Testis (tissue), 3 donors: ENCODE results near the gene RHO. TPM values are rescaled to one million over a fixed set of nuclear protein-coding genes. Genes with fewer than 3 reads are reported as not detected.

Experiments used
- DNase-seq: peaks from one replicate; pipeline ENCODE4 v3.0.0-alpha.2; 2019
- H3K27ac ChIP-seq, 2 donors: fragments of 200-600 bp; sonication (generic); one replicate each; pipeline ENCODE4 v1.5.1; 2019
- H3K27me3 ChIP-seq: fragments of 200-600 bp; sonication (generic); one replicate; pipeline ENCODE4 v1.5.1; 2019
- H3K36me3 ChIP-seq: fragments of 200-600 bp; sonication (generic); one replicate; pipeline ENCODE4 v1.5.1; 2017; ENCODE audit warnings: low read depth; ENCODE audit errors: missing control alignments
- H3K4me1 ChIP-seq: fragments of 200-600 bp; sonication (generic); one replicate; pipeline ENCODE4 v1.5.1; 2019
- H3K4me3 ChIP-seq, 2 donors: fragments of 200-600 bp; sonication (generic); one replicate each; pipeline ENCODE4 v1.5.1; 2017 to 2019
- H3K9me3 ChIP-seq: fragments of 200-600 bp; sonication (generic); one replicate; pipeline ENCODE4 v1.5.1; 2017
- POLR2A ChIP-seq: fragments of 450-650 bp; IDR thresholded peaks from one replicate; pipeline ENCODE4 v1.6.1; 2017; ENCODE audit warnings: antibody characterized with exemption, mild to moderate bottlenecking, moderate library complexity
- WGBS, 2 donors: methylation state at CpG; one replicate each; pipeline ENCODE4 v1.1.5; 2018; 5-methylcytosine and 5-hydroxymethylcytosine counted together
- intact Hi-C: fragments of 100-400 bp; cut with DNase I; formaldehyde crosslinking; loops from one replicate; pipeline ENCODE4 v1.15.1; 2023; ENCODE audit warnings: low total_unique reads
- polyA plus RNA-seq: library from polyadenylated mRNA; stranded (reverse); fragments of 350-450 nt; fragmentation: Illumina TruSeq; extraction: RNeasy Lipid Tissue Mini Kit (QIAGEN cat#74804); gene quantifications from one replicate; pipeline ENCODE4 v1.2.3, GENCODE V29; 2014; ENCODE audit warnings: low read depth, low replicate concordance; ENCODE audit not compliant: insufficient read depth
- total RNA-seq, 2 donors: library from RNA; depleted of rRNA; stranded (reverse); fragments of >200 nt; gene quantifications; one replicate each; pipeline ENCODE4 v1.2.3, GENCODE V29; 2016
- TF ChIP-seq, protein P1 (sequence below), 3 experiments: fragments of 450-650 bp in 2 of 3; fragments of 200-600 bp in 1 of 3; sonication (generic) in 1 of 3; IDR thresholded peaks; one replicate each; pipeline ENCODE4 v1.5.1; 2016 to 2019; ENCODE audit warnings: antibody characterized with exemption in 3 of 3, mild to moderate bottlenecking in 2 of 3, moderate library complexity in 1 of 3

Gene RHO
- total and polyA plus RNA-seq, 3 donors from 2014 or later, result 0.25 TPM; not detected in 2

DNA sequence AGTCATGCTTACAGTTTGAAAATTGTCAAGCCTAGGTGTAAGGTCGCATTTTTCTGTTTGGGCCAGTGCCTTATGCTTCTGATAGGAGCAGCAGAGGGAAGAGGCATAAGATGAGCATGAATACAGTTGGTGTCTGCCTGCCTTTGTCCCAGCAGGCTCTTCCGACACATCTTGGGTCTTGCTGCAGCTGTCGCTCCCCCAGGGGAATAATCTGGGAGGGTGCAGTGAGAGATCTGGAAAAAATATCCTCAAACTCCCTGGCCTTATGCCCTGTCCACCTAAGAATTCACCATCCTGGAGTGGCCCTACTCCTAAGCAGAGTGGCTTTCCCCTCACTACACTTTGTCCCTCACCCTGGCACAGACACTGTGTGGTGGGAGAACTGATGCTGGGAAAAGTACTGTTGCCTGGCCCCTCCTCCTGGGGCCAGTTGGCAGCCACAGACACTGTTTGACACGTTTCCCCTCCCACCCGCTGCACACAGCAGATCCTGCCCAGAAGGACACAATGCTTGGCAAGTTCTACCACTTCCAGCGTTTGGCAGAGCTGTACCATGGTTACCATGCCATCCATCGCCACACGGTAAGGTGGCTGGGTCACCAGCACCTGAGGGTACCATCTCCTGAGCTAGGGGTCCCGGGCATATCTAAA is 21.1 kb upstream of the RHO start:
- H3K9me3 ChIP-seq, result no peaks in the 10 kb centered on the region
- no peaks in the 10 kb centered on the region for H3K36me3 ChIP-seq
- DNase-seq, result no peak
- H3K4me3 ChIP-seq, result no peak overlapping the region
- H3K4me1 ChIP-seq, result no peaks in the 10 kb centered on the region
- H3K27me3 ChIP-seq, result no peaks in the 10 kb centered on the region
- 76 to 85% methylated on average over 8 to 9 of the region's 9 CpGs for WGBS, 2 donors
- TF ChIP-seq, protein P1, sequence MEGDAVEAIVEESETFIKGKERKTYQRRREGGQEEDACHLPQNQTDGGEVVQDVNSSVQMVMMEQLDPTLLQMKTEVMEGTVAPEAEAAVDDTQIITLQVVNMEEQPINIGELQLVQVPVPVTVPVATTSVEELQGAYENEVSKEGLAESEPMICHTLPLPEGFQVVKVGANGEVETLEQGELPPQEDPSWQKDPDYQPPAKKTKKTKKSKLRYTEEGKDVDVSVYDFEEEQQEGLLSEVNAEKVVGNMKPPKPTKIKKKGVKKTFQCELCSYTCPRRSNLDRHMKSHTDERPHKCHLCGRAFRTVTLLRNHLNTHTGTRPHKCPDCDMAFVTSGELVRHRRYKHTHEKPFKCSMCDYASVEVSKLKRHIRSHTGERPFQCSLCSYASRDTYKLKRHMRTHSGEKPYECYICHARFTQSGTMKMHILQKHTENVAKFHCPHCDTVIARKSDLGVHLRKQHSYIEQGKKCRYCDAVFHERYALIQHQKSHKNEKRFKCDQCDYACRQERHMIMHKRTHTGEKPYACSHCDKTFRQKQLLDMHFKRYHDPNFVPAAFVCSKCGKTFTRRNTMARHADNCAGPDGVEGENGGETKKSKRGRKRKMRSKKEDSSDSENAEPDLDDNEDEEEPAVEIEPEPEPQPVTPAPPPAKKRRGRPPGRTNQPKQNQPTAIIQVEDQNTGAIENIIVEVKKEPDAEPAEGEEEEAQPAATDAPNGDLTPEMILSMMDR (IDR thresholded peaks at IDR 0.05), result no peak
- no peak for TF ChIP-seq POLR2A
- H3K27ac ChIP-seq, result no peak overlapping the region
- intact Hi-C loops, result no loop called here

GRCh38 chr3:129512595-129512994 is 15.8 kb upstream of the RHO start:
- no peaks in the 10 kb centered on the region for H3K36me3 ChIP-seq

GRCh38 chr3:129513705-129514104 is 14.7 kb upstream of the RHO start:
- Histone ChIP-seq H3K36me3 (no peaks in the 10 kb centered on the region), H3K9me3 (no peaks in the 10 kb centered on the region), H3K27ac (no peak overlapping the region), H3K4me1 (no peaks in the 10 kb centered on the region), H3K27me3 (no peaks in the 10 kb centered on the region), H3K4me3 (no peak overlapping the region)
- WGBS, 2 donors, result 90 to 91% methylated on average over 8 of the region's 8 CpGs
- DNase-seq, result no peak
- TF ChIP-seq, protein P1 (IDR thresholded peaks at IDR 0.05), result no peak
- no peak for TF ChIP-seq POLR2A
- intact Hi-C loops, result no loop called here

More at GRCh38 chr3:129512595-129512994, 15.8 kb upstream of the RHO start:
- H3K27ac ChIP-seq, result no peak overlapping the region
- no peaks in the 10 kb centered on the region for H3K4me1 ChIP-seq
- no peak for TF ChIP-seq POLR2A
- TF ChIP-seq, protein P1 (IDR thresholded peaks at IDR 0.05), result no peak
- H3K9me3 ChIP-seq, result no peaks in the 10 kb centered on the region
- no peak overlapping the region for H3K4me3 ChIP-seq
- no peaks in the 10 kb centered on the region for H3K27me3 ChIP-seq
- intact Hi-C loops, result no loop called here
- DNase-seq, result no peak

DNA sequence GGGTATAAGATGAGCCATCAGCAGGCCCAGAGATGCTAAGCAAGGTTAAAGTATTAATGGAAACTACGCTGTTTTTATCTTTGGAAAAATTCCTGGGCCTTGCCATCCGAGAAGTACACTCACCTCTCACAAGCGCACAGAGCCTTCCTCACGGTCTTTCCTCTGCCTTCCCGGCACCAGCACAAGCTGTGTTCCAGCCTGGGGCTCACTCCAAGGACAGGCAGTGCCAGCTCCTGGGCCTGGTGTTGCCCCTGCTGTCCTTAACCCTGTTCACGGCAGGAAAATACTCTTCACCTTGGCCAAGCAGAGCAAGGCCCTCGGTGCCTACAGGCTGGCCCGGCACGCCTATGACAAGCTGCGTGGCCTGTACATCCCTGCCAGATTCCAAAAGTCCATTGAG is 14.3 kb upstream of the RHO start:
- no peaks in the 10 kb centered on the region for H3K36me3 ChIP-seq

More for the DNA sequence above, 14.3 kb upstream of the RHO start:
- TF ChIP-seq, protein P1 (IDR thresholded peaks at IDR 0.05), result no peak
- no peak for TF ChIP-seq POLR2A
- no peaks in the 10 kb centered on the region for H3K9me3 ChIP-seq
- 81 to 95% methylated on average over 4 to 10 of the region's 10 CpGs for WGBS, 2 donors
- intact Hi-C loops, result no loop called here
- H3K4me3 ChIP-seq, result no peak overlapping the region
- no peak overlapping the region for H3K27ac ChIP-seq
- H3K27me3 ChIP-seq, result no peaks in the 10 kb centered on the region
- DNase-seq, result no peak
- no peaks in the 10 kb centered on the region for H3K4me1 ChIP-seq
